K562 (cell line): Measurements from ENCODE around the gene DMAC2L. TPM values are rescaled to one million over a fixed set of nuclear protein-coding genes. Genes with fewer than 3 reads are reported as not detected.

Experiments
- ATAC-seq: fragments of 200-7000 bp; cut with Tn5 transposase; 3 replicates; pipeline ENCODE4 v1.9.1; 2020; ENCODE audit warnings: moderate library complexity
- BruUV-seq: library from RNA; stranded (reverse); fragments of 400-500 nt; replicated peaks from 2 replicates; lab custom pipeline; 2021; lab: Mats Ljungman, UMichigan
- CTCF ChIA-PET: fragments of 300-600 bp; formaldehyde crosslinking; extraction: SDS; loops from one replicate; lab custom pipeline; 2021; ENCODE audit warnings: low intra/inter-chr PET ratio; lab: Yijun Ruan, JAX
- POLR2A ChIA-PET: fragments of 300-600, 350-650 bp; sonication (Branson Sonifier 250); formaldehyde crosslinking; extraction: SDS; loops from one replicate; lab custom pipeline; 2021; ENCODE audit warnings: antibody characterized with exemption, inconsistent platforms; lab: Yijun Ruan, JAX
- DNase-seq, 4 experiments: peaks; one replicate each; pipeline versions ENCODE4 v3.0.0 to v3.0.0-alpha.2; 2011 to 2018; ENCODE audit warnings: low spot score in 3 of 4, mixed read lengths in 3 of 4; ENCODE audit errors: extremely low read depth in 1 of 4
- FAIRE-seq: peaks from 2 replicates; lab custom pipeline; 2011; peaks lifted over from hg19 to GRCh38; lab: Jason Lieb, UNC
- H2AFZ ChIP-seq: 2 replicates; pipeline ENCODE4 v1.6.0; 2011; ENCODE audit warnings: low read depth, low read length, control low read depth, inconsistent platforms
- H3K27ac ChIP-seq: fragments of 200-600 bp; 3 replicates; pipeline ENCODE4 v1.8.0; 2011; ENCODE audit warnings: low read depth, mild to moderate bottlenecking, control low read depth, inconsistent platforms, low read length, moderate library complexity, mixed read lengths; ENCODE audit errors: extremely low read depth
- H3K27me3 ChIP-seq, 2 experiments: fragments of 300-600 bp in 1 of 2; 2 replicates in 1 of 2; 3 replicates in 1 of 2; pipeline versions ENCODE4 v1.6.0 to v1.8.0; 2011; ENCODE audit warnings: inconsistent platforms in 2 of 2, low read length in 2 of 2, mild to moderate bottlenecking in 1 of 2, mixed read lengths in 1 of 2, moderate library complexity in 1 of 2; ENCODE audit not compliant: control insufficient read depth in 2 of 2, insufficient read depth in 2 of 2
- H3K36me3 ChIP-seq: fragments of 300-600 bp; 3 replicates; pipeline ENCODE4 v1.8.0; 2011; ENCODE audit warnings: mild to moderate bottlenecking, low read length, inconsistent platforms; ENCODE audit not compliant: control insufficient read depth, insufficient read depth
- H3K4me1 ChIP-seq, 2 experiments: fragments of 200-600 bp in 1 of 2; replicated peaks in 1 of 2; 2 replicates in 1 of 2; 3 replicates in 1 of 2; pipeline versions ENCODE4 v1.5.1 to v1.8.0; 2011; ENCODE audit warnings: inconsistent platforms in 2 of 2, low read length in 2 of 2, mild to moderate bottlenecking in 1 of 2, mixed read lengths in 1 of 2, moderate library complexity in 1 of 2; ENCODE audit not compliant: control insufficient read depth in 2 of 2, insufficient read depth in 2 of 2
- H3K4me2 ChIP-seq: 2 replicates; pipeline ENCODE4 v1.6.1; 2011; ENCODE audit warnings: low read length, control low read depth, inconsistent platforms, mixed read lengths; ENCODE audit not compliant: insufficient read depth
- H3K4me3 ChIP-seq: fragments of 200-600 bp; sonication (generic), shearing (Covaris generic); 2 replicates; pipeline ENCODE4 v1.5.1; 2016; ENCODE audit warnings: control low read depth, inconsistent platforms
- H3K79me2 ChIP-seq: fragments of 200-600 bp; 3 replicates; pipeline ENCODE4 v1.8.0; 2011; ENCODE audit warnings: low read length, inconsistent platforms; ENCODE audit not compliant: control insufficient read depth, insufficient read depth
- H3K9ac ChIP-seq, 2 experiments: 2 replicates each; pipeline versions ENCODE4 v1.6.0 to v1.6.1; 2011; ENCODE audit warnings: low read depth in 2 of 2, low read length in 2 of 2, control low read depth in 1 of 2, inconsistent platforms in 1 of 2, mild to moderate bottlenecking in 1 of 2, mixed read lengths in 1 of 2; ENCODE audit not compliant: insufficient read depth in 1 of 2
- H3K9me1 ChIP-seq: one replicate; pipeline ENCODE4 v1.6.0; 2011; ENCODE audit warnings: inconsistent platforms, mild to moderate bottlenecking, low read length, moderate library complexity; ENCODE audit not compliant: control insufficient read depth, insufficient read depth
- H3K9me3 ChIP-seq: replicated peaks from 2 replicates; pipeline ENCODE4 v1.5.1; 2011; ENCODE audit warnings: low read depth, low read length, inconsistent platforms; ENCODE audit not compliant: control insufficient read depth, insufficient read depth
- H4K20me1 ChIP-seq: replicated peaks from 2 replicates; pipeline ENCODE4 v1.6.1; 2011; ENCODE audit warnings: low read length, inconsistent platforms, mixed read lengths; ENCODE audit not compliant: control insufficient read depth, insufficient read depth
- DIDO1 ChIP-seq: fragments of 450-650 bp; IDR thresholded peaks from 2 replicates; pipeline ENCODE4 v1.6.1; 2016; ENCODE audit warnings: low read depth, missing biosample characterization, missing genetic modification characterization
- FOSL1 ChIP-seq: fragments of 200-800 bp; sonication (Bioruptor generic); conservative IDR thresholded peaks from 2 replicates; pipeline ENCODE4 v1.6.1; 2016; ENCODE audit warnings: missing genetic modification characterization, missing compliant biosample characterization
- HDAC6 ChIP-seq: IDR thresholded peaks from 2 replicates; pipeline ENCODE4 v1.6.1; 2012; ENCODE audit warnings: low read depth, mild to moderate bottlenecking, control low read depth, inconsistent platforms, low read length, moderate library complexity
- JUNB ChIP-seq: fragments of 450-650 bp; formaldehyde crosslinking; conservative IDR thresholded peaks from 2 replicates; pipeline ENCODE4 v1.4.0; 2020; ENCODE audit warnings: mild to moderate bottlenecking
- KLF6 ChIP-seq: fragments of 250-450 bp; sonication (Bioruptor Pico); IDR thresholded peaks from 2 replicates; pipeline ENCODE4 v1.4.0; 2020; ENCODE audit warnings: mild to moderate bottlenecking, moderate library complexity, borderline replicate concordance
- MTA2 ChIP-seq: fragments of 450-650 bp; IDR thresholded peaks from 2 replicates; pipeline ENCODE4 v1.6.1; 2016; ENCODE audit warnings: low read depth
- SAP30 ChIP-seq: fragments of 200-600 bp; sonication (generic); IDR thresholded peaks from 2 replicates; pipeline ENCODE4 v1.6.1; 2012; ENCODE audit warnings: borderline replicate concordance, low read depth, mild to moderate bottlenecking, moderate library complexity, low read length, control low read depth, inconsistent platforms; ENCODE audit not compliant: insufficient read depth, poor library complexity, severe bottlenecking
- ZC3H8 ChIP-seq: fragments of 450-650 bp; IDR thresholded peaks from 2 replicates; pipeline ENCODE4 v1.6.1; 2017
- ZNF143 ChIP-seq: sonication (generic); formaldehyde crosslinking; IDR thresholded peaks from 2 replicates; pipeline ENCODE4 v1.9.0; 2022; ENCODE audit warnings: mild to moderate bottlenecking, missing genetic modification reagents
- ZNF561 ChIP-seq: fragments of 450-650 bp; formaldehyde crosslinking; conservative IDR thresholded peaks from 2 replicates; pipeline ENCODE4 v1.4.0; 2020; ENCODE audit warnings: mild to moderate bottlenecking, moderate library complexity
- ZNF584 ChIP-seq: fragments of 200-800 bp; sonication (Bioruptor generic); IDR thresholded peaks from 2 replicates; pipeline ENCODE4 v1.6.1; 2016; ENCODE audit warnings: low read depth, mild to moderate bottlenecking, missing genetic modification characterization, missing compliant biosample characterization
- ZNF766 ChIP-seq: fragments of 200-800 bp; sonication (Bioruptor generic); conservative IDR thresholded peaks from 2 replicates; pipeline ENCODE4 v1.6.1; 2016; ENCODE audit warnings: missing genetic modification characterization, missing compliant biosample characterization
- WGBS: fragments of 100-300 bp; shearing (Covaris generic); methylation state at CpG from one replicate; pipeline ENCODE4 v1.1.6; 2016; ENCODE audit warnings: low coverage, mixed read lengths; ENCODE audit not compliant: insufficient coverage; ENCODE audit errors: missing lambda C conversion rate; 5-methylcytosine and 5-hydroxymethylcytosine counted together
- in situ Hi-C: fragments of 300-500 bp; cut with MboI; formaldehyde crosslinking; loops from 4 replicates; pipeline ENCODE4 v1.15.0; 2018; ENCODE audit warnings: inconsistent platforms, mixed read lengths
- intact Hi-C: fragments of 100-400 bp; cut with micrococcal nuclease; formaldehyde crosslinking; loops from 2 replicates; pipeline ENCODE4 v1.14.2; 2022
- polyA plus RNA-seq, 8 experiments: library from polyadenylated mRNA; depleted of rRNA in 4 of 8; stranded (reverse) in 5 of 8; unstranded in 3 of 8; fragments of >200 nt; fragmentation: Nextera tagmentation in 2 of 8; fragmentation: Illumina TruSeq in 1 of 8; extraction: Ambion mirVana in 2 of 8; extraction: Trizol in 1 of 8; gene quantifications; 2 replicates each; pipeline versions ENCODE4 v1.2.1 to v1.2.3, GENCODE V29; 2011 to 2014; ENCODE audit warnings: inconsistent platforms in 1 of 8, missing spikeins in 1 of 8
- total RNA-seq, 7 experiments: library from RNA; depleted of rRNA in 6 of 7; stranded (reverse); fragments of >200 nt in 6 of 7; fragmentation: Illumina TruSeq in 2 of 7; extraction: Trizol in 2 of 7; gene quantifications; 2 replicates each; pipeline versions ENCODE4 v1.2.1 to v1.2.3, GENCODE V29; 2011 to 2021; ENCODE audit warnings: low replicate concordance in 1 of 7
- TF ChIP-seq, protein P1 (sequence below): sonication (generic); formaldehyde crosslinking; IDR thresholded peaks from 2 replicates; pipeline ENCODE4 v1.9.0; 2022; ENCODE audit warnings: mild to moderate bottlenecking, missing genetic modification reagents

Gene DMAC2L
- total and polyA plus RNA-seq, 9 of the 15 experiments (the other 6 are each of a cell fraction or from before 2014, with no cell fraction given), result 4.0 to 37.2 (median 9.3) TPM

DNA sequence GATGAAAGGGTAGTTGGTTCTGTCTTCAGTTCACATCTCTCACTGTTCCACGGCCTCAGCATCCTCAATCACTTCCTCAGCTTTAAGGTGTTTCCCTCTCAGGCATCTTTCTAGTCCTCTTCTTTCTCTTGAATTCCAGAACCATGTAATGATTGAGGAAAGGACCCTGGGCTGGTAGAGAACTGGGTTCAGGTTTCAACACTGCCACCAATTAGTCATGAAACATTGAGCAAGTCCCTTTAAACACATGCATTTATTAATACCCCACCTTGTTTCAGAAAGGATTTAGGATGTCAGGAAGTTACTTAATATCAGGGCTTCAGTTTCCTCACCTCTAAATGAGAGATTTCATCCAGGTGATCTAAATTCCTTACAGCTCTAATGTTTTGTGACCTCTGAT is 7.2 kb downstream of the DMAC2L start:
- Histone ChIP-seq H4K20me1 (no peaks in the 10 kb centered on the region), H3K36me3 (peaks cover 13% of the 10 kb centered on the region; the same call in 1 of the 3 replicates), H3K9me1 (no peaks in the 10 kb centered on the region), H3K9me3 (no peaks in the 10 kb centered on the region), H3K4me1 (peaks cover 0 to 9% of the 10 kb centered on the region in 2 experiments; a peak in 3 of 5 replicates), H3K79me2 (peaks cover 21% of the 10 kb centered on the region), H3K9ac (no peak overlapping the region), H3K4me3 (no peak overlapping the region), H3K27ac (no peak overlapping the region), H3K4me2 (no peak overlapping the region), H3K27me3 (no peaks in the 10 kb centered on the region), H2AFZ (no peak overlapping the region)
- POLR2A ChIA-PET, result no interaction called here
- FAIRE-seq, result no peak
- no peak for TF ChIP-seq MTA2
- no peak for TF ChIP-seq FOSL1 (tag)
- TF ChIP-seq DIDO1 (tag), result no peak
- TF ChIP-seq ZNF766 (CRISPR knock-in tag), result no peak
- TF ChIP-seq JUNB (CRISPR knock-in tag), result no peak
- TF ChIP-seq, protein P1, sequence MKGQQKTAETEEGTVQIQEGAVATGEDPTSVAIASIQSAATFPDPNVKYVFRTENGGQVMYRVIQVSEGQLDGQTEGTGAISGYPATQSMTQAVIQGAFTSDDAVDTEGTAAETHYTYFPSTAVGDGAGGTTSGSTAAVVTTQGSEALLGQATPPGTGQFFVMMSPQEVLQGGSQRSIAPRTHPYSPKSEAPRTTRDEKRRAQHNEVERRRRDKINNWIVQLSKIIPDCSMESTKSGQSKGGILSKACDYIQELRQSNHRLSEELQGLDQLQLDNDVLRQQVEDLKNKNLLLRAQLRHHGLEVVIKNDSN (CRISPR knock-in tag), result no peak
- TF ChIP-seq ZNF561 (CRISPR knock-in tag), result no peak
- no peak for TF ChIP-seq ZNF584 (CRISPR knock-in tag)
- TF ChIP-seq ZC3H8, result no peak
- no peak for TF ChIP-seq KLF6
- TF ChIP-seq HDAC6, result no peak
- TF ChIP-seq ZNF143 (CRISPR knock-in tag), result no peak
- TF ChIP-seq SAP30, result no peak
- intact Hi-C loops, result no loop called here
- no peak for ATAC-seq
- DNase-seq, result no peak
- in situ Hi-C loops, result no loop called here
- WGBS, result 67% methylated on average over 1 of the region's 1 CpG
- CTCF ChIA-PET, result no interaction called here
- no TSS peak for BruUV-seq
